GM23338 (cell line): ENCODE data around the gene TRAPPC12. TPM values are rescaled to one million over a fixed set of nuclear protein-coding genes. Genes with fewer than 3 reads are reported as not detected.
A peak's percentile ranks its signal among the peaks of the same experiment; 100 is the strongest.

Experiments used
- ATAC-seq: fragments of 200-7000 bp; cut with Tn5 transposase; 3 replicates; pipeline ENCODE4 v1.9.1; 2020
- DNase-seq: peaks from one replicate; pipeline ENCODE4 v3.0.0-alpha.2; 2015; ENCODE audit warnings: low spot score
- H2AFZ ChIP-seq: fragments of 200-600 bp; sonication (generic); 2 replicates; pipeline ENCODE4 v1.8.0; 2016; ENCODE audit warnings: antibody characterized with exemption, mild to moderate bottlenecking, moderate library complexity
- H3F3A ChIP-seq: fragments of 200-600 bp; sonication (generic); replicated peaks from 2 replicates; pipeline ENCODE4 v1.8.0; 2017; ENCODE audit warnings: antibody characterized with exemption, mixed run types, low read depth
- H3K27ac ChIP-seq: fragments of 200-600 bp; sonication (generic); 2 replicates; pipeline ENCODE4 v1.6.1; 2016; ENCODE audit warnings: low read depth
- H3K27me3 ChIP-seq: fragments of 200-600 bp; sonication (generic); 2 replicates; pipeline ENCODE4 v1.8.0; 2016; ENCODE audit warnings: mild to moderate bottlenecking, mixed run types, moderate library complexity; ENCODE audit not compliant: insufficient read depth
- H3K36me3 ChIP-seq: fragments of 200-600 bp; sonication (generic); 2 replicates; pipeline ENCODE4 v1.8.0; 2016; ENCODE audit warnings: mild to moderate bottlenecking; ENCODE audit not compliant: insufficient read depth
- H3K4me1 ChIP-seq: fragments of 200-600 bp; sonication (generic); 2 replicates; pipeline ENCODE4 v1.8.0; 2016; ENCODE audit warnings: mild to moderate bottlenecking, moderate library complexity; ENCODE audit not compliant: insufficient read depth
- H3K4me2 ChIP-seq: fragments of 200-600 bp; sonication (generic); 2 replicates; pipeline ENCODE4 v1.7.1; 2017; ENCODE audit warnings: mixed run types
- H3K4me3 ChIP-seq: fragments of 200-600 bp; sonication (generic); 2 replicates; pipeline ENCODE4 v1.6.1; 2016; ENCODE audit warnings: mixed run types
- H3K79me2 ChIP-seq: fragments of 200-600 bp; sonication (generic); replicated peaks from 2 replicates; pipeline ENCODE4 v1.8.0; 2017; ENCODE audit warnings: mild to moderate bottlenecking; ENCODE audit not compliant: insufficient read depth
- H3K9me2 ChIP-seq: fragments of 200-600 bp; sonication (generic); 2 replicates; pipeline ENCODE4 v1.8.0; 2017; ENCODE audit not compliant: insufficient read depth
- H4K20me1 ChIP-seq: fragments of 200-600 bp; sonication (generic); replicated peaks from 2 replicates; pipeline ENCODE4 v1.8.0; 2017; ENCODE audit warnings: mild to moderate bottlenecking; ENCODE audit not compliant: insufficient read depth
- H3K27ac Mint-ChIP-seq: 2 replicates; pipeline ENCODE4 v1.8.0; 2020; ENCODE audit warnings: inconsistent platforms, mild to moderate bottlenecking, moderate library complexity, mixed read lengths
- H3K27me3 Mint-ChIP-seq: 3 replicates; pipeline ENCODE4 v1.8.0; 2022; ENCODE audit warnings: low read depth, mild to moderate bottlenecking, moderate library complexity, mixed read lengths, inconsistent platforms; ENCODE audit not compliant: insufficient read depth, poor library complexity
- H3K36me3 Mint-ChIP-seq: 3 replicates; pipeline ENCODE4 v1.8.0; 2021; ENCODE audit warnings: low read depth, mild to moderate bottlenecking, inconsistent platforms, moderate library complexity, mixed read lengths
- H3K4me1 Mint-ChIP-seq: 3 replicates; pipeline ENCODE4 v1.8.0; 2020; ENCODE audit warnings: mild to moderate bottlenecking, inconsistent platforms, mixed read lengths
- H3K4me3 Mint-ChIP-seq: 3 replicates; pipeline ENCODE4 v1.8.0; 2021; ENCODE audit warnings: moderate library complexity, mild to moderate bottlenecking, inconsistent platforms, mixed read lengths
- H3K9me3 Mint-ChIP-seq: 3 replicates; pipeline ENCODE4 v1.8.0; 2020; ENCODE audit warnings: moderate library complexity, mild to moderate bottlenecking, inconsistent platforms, mixed read lengths
- CREB1 ChIP-seq: fragments of 250-450 bp; sonication (Bioruptor Pico); IDR thresholded peaks from 2 replicates; pipeline ENCODE4 v1.5.0; 2020; ENCODE audit warnings: low read depth, mild to moderate bottlenecking, moderate library complexity
- EZH2 ChIP-seq: fragments of 200-600 bp; sonication (generic); IDR thresholded peaks from one replicate; pipeline ENCODE4 v1.8.0; 2017; ENCODE audit warnings: antibody characterized with exemption, mild to moderate bottlenecking, low read depth; ENCODE audit not compliant: unreplicated experiment
- EZH2phosphoT487 ChIP-seq: fragments of 200-600 bp; sonication (generic); IDR thresholded peaks from one replicate; pipeline ENCODE4 v1.8.1; 2018; ENCODE audit warnings: antibody characterized with exemption; ENCODE audit not compliant: unreplicated experiment
- JUNB ChIP-seq: IDR thresholded peaks from one replicate; pipeline ENCODE4 v1.6.1; 2016; ENCODE audit warnings: antibody characterized with exemption; ENCODE audit not compliant: unreplicated experiment
- NANOG ChIP-seq: IDR thresholded peaks from 2 replicates; pipeline ENCODE4 v1.6.1; 2016; ENCODE audit warnings: antibody characterized with exemption, borderline replicate concordance
- POLR2AphosphoS5 ChIP-seq: IDR thresholded peaks from 2 replicates; pipeline ENCODE4 v1.6.1; 2016; ENCODE audit warnings: antibody characterized with exemption, low read depth
- STAT1 ChIP-seq: IDR thresholded peaks from one replicate; pipeline ENCODE4 v1.6.1; 2016; ENCODE audit warnings: antibody characterized with exemption; ENCODE audit not compliant: unreplicated experiment
- ZNF114 ChIP-seq: fragments of 250-450 bp; sonication (Bioruptor Pico); IDR thresholded peaks from 2 replicates; pipeline ENCODE4 v1.5.0; 2020; ENCODE audit warnings: mild to moderate bottlenecking, moderate library complexity
- ZNF331 ChIP-seq: fragments of 250-450 bp; sonication (Bioruptor Pico); IDR thresholded peaks from 2 replicates; pipeline ENCODE4 v1.5.0; 2020; ENCODE audit warnings: low read depth, mild to moderate bottlenecking, moderate library complexity
- polyA plus RNA-seq: library from polyadenylated mRNA; unstranded; fragments of >200 nt; fragmentation: Nextera tagmentation; extraction: Ambion mirVana; gene quantifications from 2 replicates; pipeline ENCODE4 v1.2.1, GENCODE V29; 2016
- total RNA-seq: library from RNA; depleted of rRNA; stranded (reverse); fragments of >200 nt; shearing (Covaris generic); gene quantifications from 2 replicates; pipeline ENCODE4 v1.2.3, GENCODE V29; 2014
- TF ChIP-seq, protein P1 (sequence below), 2 experiments: fragments of 200-600 bp in 1 of 2; sonication (generic) in 1 of 2; conservative IDR thresholded peaks; 2 replicates each; pipeline versions ENCODE4 v1.5.1 to v1.6.1; 2016 to 2017; ENCODE audit warnings: antibody characterized with exemption in 2 of 2, low read depth in 2 of 2, mild to moderate bottlenecking in 2 of 2, moderate library complexity in 1 of 2
- TF ChIP-seq, protein P2 (sequence below): fragments of 250-450 bp; sonication (Bioruptor Pico); IDR thresholded peaks from 2 replicates; pipeline ENCODE4 v1.5.0; 2020; ENCODE audit warnings: mild to moderate bottlenecking, moderate library complexity
- TF ChIP-seq, protein P3 (sequence below): IDR thresholded peaks from one replicate; pipeline ENCODE4 v1.6.1; 2018; ENCODE audit warnings: antibody characterized with exemption; ENCODE audit not compliant: unreplicated experiment
- TF ChIP-seq, protein P4 (sequence below): IDR thresholded peaks from 2 replicates; pipeline ENCODE4 v1.6.1; 2016; ENCODE audit warnings: antibody characterized with exemption

TRAPPC12 gene
- total and polyA plus RNA-seq, 2 experiments from 2014 or later: 48.9 to 57.7 TPM

DNA sequence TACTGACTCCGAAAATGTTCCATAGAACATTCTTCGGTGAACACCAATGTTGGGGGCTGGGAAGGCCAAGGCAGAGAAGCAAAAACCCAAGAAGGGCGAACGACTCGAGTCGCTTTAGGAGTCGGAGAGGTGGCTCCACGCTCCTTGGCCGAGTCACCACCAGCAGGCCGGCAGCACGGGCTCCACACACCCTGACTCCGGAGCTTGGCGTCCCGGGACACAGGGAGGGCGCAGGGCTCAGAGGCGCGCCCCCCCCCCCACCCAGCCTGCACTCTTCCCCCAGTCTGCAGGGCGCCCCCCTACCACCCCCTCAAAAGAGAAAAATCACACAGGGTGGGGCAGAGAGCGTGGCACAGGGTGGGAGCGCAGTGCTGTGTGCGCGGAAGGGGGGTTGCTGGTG is 147.4 kb downstream of the TRAPPC12 start:
- H4K20me1 ChIP-seq: no peaks in the 10 kb centered on the region
- no peaks in the 10 kb centered on the region for H3K36me3 ChIP-seq
- no peaks in the 10 kb centered on the region for H3K9me2 ChIP-seq
- Mint-ChIP-seq H3K27ac (peak overlapping the region; percentile 44; the same call in 1 of the 2 replicates), H3K36me3 (no peaks in the 10 kb centered on the region), H3K27me3 (no peaks in the 10 kb centered on the region), H3K4me3 (no peak overlapping the region), H3K9me3 (no peaks in the 10 kb centered on the region; the same call in 2 of the 3 replicates), H3K4me1 (no peaks in the 10 kb centered on the region)
- ATAC-seq: peak; percentile 34
- no peak overlapping the region for H2AFZ ChIP-seq
- DNase-seq: no peak
- no peaks in the 10 kb centered on the region for H3K4me1 ChIP-seq
- H3K27me3 ChIP-seq: no peaks in the 10 kb centered on the region
- no peak overlapping the region for H3K27ac ChIP-seq
- TF ChIP-seq EZH2phosphoT487: no peak
- TF ChIP-seq NANOG: no peak
- TF ChIP-seq, protein P1, sequence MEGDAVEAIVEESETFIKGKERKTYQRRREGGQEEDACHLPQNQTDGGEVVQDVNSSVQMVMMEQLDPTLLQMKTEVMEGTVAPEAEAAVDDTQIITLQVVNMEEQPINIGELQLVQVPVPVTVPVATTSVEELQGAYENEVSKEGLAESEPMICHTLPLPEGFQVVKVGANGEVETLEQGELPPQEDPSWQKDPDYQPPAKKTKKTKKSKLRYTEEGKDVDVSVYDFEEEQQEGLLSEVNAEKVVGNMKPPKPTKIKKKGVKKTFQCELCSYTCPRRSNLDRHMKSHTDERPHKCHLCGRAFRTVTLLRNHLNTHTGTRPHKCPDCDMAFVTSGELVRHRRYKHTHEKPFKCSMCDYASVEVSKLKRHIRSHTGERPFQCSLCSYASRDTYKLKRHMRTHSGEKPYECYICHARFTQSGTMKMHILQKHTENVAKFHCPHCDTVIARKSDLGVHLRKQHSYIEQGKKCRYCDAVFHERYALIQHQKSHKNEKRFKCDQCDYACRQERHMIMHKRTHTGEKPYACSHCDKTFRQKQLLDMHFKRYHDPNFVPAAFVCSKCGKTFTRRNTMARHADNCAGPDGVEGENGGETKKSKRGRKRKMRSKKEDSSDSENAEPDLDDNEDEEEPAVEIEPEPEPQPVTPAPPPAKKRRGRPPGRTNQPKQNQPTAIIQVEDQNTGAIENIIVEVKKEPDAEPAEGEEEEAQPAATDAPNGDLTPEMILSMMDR (conservative IDR thresholded peaks at IDR 0.05; ENCODE audit: low read depth in 2 of 2): no peak
- TF ChIP-seq ZNF114 (CRISPR knock-in tag): no peak
- TF ChIP-seq, protein P2, sequence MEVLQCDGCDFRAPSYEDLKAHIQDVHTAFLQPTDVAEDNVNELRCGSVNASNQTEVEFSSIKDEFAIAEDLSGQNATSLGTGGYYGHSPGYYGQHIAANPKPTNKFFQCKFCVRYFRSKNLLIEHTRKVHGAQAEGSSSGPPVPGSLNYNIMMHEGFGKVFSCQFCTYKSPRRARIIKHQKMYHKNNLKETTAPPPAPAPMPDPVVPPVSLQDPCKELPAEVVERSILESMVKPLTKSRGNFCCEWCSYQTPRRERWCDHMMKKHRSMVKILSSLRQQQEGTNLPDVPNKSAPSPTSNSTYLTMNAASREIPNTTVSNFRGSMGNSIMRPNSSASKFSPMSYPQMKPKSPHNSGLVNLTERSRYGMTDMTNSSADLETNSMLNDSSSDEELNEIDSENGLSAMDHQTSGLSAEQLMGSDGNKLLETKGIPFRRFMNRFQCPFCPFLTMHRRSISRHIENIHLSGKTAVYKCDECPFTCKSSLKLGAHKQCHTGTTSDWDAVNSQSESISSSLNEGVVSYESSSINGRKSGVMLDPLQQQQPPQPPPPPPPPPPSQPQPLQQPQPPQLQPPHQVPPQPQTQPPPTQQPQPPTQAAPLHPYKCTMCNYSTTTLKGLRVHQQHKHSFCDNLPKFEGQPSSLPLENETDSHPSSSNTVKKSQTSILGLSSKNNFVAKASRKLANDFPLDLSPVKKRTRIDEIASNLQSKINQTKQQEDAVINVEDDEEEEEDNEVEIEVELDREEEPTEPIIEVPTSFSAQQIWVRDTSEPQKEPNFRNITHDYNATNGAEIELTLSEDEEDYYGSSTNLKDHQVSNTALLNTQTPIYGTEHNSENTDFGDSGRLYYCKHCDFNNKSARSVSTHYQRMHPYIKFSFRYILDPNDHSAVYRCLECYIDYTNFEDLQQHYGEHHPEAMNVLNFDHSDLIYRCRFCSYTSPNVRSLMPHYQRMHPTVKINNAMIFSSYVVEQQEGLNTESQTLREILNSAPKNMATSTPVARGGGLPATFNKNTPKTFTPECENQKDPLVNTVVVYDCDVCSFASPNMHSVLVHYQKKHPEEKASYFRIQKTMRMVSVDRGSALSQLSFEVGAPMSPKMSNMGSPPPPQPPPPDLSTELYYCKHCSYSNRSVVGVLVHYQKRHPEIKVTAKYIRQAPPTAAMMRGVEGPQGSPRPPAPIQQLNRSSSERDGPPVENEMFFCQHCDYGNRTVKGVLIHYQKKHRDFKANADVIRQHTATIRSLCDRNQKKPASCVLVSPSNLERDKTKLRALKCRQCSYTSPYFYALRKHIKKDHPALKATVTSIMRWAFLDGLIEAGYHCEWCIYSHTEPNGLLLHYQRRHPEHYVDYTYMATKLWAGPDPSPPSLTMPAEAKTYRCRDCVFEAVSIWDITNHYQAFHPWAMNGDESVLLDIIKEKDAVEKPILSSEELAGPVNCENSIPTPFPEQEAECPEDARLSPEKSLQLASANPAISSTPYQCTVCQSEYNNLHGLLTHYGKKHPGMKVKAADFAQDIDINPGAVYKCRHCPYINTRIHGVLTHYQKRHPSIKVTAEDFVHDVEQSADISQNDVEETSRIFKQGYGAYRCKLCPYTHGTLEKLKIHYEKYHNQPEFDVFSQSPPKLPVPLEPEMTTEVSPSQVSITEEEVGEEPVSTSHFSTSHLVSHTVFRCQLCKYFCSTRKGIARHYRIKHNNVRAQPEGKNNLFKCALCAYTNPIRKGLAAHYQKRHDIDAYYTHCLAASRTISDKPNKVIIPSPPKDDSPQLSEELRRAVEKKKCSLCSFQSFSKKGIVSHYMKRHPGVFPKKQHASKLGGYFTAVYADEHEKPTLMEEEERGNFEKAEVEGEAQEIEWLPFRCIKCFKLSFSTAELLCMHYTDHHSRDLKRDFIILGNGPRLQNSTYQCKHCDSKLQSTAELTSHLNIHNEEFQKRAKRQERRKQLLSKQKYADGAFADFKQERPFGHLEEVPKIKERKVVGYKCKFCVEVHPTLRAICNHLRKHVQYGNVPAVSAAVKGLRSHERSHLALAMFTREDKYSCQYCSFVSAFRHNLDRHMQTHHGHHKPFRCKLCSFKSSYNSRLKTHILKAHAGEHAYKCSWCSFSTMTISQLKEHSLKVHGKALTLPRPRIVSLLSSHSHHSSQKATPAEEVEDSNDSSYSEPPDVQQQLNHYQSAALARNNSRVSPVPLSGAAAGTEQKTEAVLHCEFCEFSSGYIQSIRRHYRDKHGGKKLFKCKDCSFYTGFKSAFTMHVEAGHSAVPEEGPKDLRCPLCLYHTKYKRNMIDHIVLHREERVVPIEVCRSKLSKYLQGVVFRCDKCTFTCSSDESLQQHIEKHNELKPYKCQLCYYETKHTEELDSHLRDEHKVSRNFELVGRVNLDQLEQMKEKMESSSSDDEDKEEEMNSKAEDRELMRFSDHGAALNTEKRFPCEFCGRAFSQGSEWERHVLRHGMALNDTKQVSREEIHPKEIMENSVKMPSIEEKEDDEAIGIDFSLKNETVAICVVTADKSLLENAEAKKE (CRISPR knock-in tag): no peak
- no peak for TF ChIP-seq ZNF331 (CRISPR knock-in tag)
- TF ChIP-seq, protein P3, sequence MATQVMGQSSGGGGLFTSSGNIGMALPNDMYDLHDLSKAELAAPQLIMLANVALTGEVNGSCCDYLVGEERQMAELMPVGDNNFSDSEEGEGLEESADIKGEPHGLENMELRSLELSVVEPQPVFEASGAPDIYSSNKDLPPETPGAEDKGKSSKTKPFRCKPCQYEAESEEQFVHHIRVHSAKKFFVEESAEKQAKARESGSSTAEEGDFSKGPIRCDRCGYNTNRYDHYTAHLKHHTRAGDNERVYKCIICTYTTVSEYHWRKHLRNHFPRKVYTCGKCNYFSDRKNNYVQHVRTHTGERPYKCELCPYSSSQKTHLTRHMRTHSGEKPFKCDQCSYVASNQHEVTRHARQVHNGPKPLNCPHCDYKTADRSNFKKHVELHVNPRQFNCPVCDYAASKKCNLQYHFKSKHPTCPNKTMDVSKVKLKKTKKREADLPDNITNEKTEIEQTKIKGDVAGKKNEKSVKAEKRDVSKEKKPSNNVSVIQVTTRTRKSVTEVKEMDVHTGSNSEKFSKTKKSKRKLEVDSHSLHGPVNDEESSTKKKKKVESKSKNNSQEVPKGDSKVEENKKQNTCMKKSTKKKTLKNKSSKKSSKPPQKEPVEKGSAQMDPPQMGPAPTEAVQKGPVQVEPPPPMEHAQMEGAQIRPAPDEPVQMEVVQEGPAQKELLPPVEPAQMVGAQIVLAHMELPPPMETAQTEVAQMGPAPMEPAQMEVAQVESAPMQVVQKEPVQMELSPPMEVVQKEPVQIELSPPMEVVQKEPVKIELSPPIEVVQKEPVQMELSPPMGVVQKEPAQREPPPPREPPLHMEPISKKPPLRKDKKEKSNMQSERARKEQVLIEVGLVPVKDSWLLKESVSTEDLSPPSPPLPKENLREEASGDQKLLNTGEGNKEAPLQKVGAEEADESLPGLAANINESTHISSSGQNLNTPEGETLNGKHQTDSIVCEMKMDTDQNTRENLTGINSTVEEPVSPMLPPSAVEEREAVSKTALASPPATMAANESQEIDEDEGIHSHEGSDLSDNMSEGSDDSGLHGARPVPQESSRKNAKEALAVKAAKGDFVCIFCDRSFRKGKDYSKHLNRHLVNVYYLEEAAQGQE: no peak
- no peak for TF ChIP-seq STAT1
- no peak for TF ChIP-seq EZH2
- no peak for TF ChIP-seq JUNB
- TF ChIP-seq POLR2AphosphoS5: no peak
- TF ChIP-seq CREB1: no peak
- TF ChIP-seq, protein P4, sequence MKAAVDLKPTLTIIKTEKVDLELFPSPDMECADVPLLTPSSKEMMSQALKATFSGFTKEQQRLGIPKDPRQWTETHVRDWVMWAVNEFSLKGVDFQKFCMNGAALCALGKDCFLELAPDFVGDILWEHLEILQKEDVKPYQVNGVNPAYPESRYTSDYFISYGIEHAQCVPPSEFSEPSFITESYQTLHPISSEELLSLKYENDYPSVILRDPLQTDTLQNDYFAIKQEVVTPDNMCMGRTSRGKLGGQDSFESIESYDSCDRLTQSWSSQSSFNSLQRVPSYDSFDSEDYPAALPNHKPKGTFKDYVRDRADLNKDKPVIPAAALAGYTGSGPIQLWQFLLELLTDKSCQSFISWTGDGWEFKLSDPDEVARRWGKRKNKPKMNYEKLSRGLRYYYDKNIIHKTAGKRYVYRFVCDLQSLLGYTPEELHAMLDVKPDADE: no peak
- H3K4me3 ChIP-seq: no peak overlapping the region
- peaks cover 10% of the 10 kb centered on the region; the same call in 1 of the 2 replicates for H3F3A ChIP-seq
- H3K79me2 ChIP-seq: no peaks in the 10 kb centered on the region
- no peak overlapping the region for H3K4me2 ChIP-seq
